MM.1S (cell line): ENCODE results near the gene CTAGE9.

Source experiments
- EZH2phosphoT487 ChIP-seq: fragments of 300-600 bp; sonication (generic); IDR thresholded peaks from 2 replicates; pipeline ENCODE4 v1.6.1; 2018; ENCODE audit warnings: antibody characterized with exemption, low read length
- TF ChIP-seq, protein P1 (sequence below): fragments of 300-600 bp; sonication (generic); IDR thresholded peaks from 2 replicates; pipeline ENCODE4 v1.5.1; 2016; ENCODE audit warnings: antibody characterized with exemption, low read length, mixed read lengths

DNA sequence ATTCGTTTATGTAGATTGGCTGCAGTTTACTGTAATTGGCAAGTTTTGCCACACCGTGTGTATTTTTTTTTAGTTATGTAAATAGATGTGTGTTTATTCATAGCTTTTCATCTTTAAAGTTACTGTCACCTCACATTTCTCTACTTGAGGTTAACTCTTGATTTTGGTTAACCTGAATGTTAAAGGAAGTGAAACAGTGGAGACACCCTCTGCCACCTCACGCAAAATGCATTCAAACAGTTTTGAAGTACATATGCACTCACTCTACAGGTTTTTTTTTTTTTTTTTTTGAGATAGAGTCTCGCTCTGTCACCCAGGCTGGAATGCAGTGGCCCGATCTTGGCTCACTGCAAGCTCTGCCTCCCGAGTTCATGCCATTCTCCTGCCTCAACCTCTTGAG, 27.3 kb downstream of the CTAGE9 start:
- TF ChIP-seq, protein P1, sequence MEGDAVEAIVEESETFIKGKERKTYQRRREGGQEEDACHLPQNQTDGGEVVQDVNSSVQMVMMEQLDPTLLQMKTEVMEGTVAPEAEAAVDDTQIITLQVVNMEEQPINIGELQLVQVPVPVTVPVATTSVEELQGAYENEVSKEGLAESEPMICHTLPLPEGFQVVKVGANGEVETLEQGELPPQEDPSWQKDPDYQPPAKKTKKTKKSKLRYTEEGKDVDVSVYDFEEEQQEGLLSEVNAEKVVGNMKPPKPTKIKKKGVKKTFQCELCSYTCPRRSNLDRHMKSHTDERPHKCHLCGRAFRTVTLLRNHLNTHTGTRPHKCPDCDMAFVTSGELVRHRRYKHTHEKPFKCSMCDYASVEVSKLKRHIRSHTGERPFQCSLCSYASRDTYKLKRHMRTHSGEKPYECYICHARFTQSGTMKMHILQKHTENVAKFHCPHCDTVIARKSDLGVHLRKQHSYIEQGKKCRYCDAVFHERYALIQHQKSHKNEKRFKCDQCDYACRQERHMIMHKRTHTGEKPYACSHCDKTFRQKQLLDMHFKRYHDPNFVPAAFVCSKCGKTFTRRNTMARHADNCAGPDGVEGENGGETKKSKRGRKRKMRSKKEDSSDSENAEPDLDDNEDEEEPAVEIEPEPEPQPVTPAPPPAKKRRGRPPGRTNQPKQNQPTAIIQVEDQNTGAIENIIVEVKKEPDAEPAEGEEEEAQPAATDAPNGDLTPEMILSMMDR, result no peak
- TF ChIP-seq EZH2phosphoT487, result no peak
